ENCODE results near the gene ETF1. TPM values are rescaled to one million over a fixed set of nuclear protein-coding genes. Genes with fewer than 3 reads are reported as not detected.

Gene ETF1
- polyA plus RNA-seq = 100 to 1,000 TPM in 1 of 3 donors, 10 to 100 TPM in 2; 25.5 to 108 (median 96.0) TPM

GRCh38 chr5:138542956-138543729 is at the start of gene ETF1:
Gene ETF1 (minus strand): TSS chr5:138543236. CDS start chr5:138542918, 318 bp downstream.
- 0 to 1% (median 0%) methylated on average over 63 to 70 of the region's 70 CpGs for WGBS, 3 donors
- peak within 1 kb of the TSS; percentile 98 for H3K27ac ChIP-seq (ENCODE audit: low read depth, low read length)

GRCh38 chr5:138588013-138588788 is 45.2 kb upstream of the ETF1 start:
- 88 to 97% (median 93%) methylated on average over 2 of the region's 2 CpGs for whole genome bisulfite sequencing, 3 donors
- no peak overlapping the region for H3K27ac ChIP-seq (ENCODE audit: low read depth, low read length)

GRCh38 chr5:138585157-138585556 is 42.1 kb upstream of the ETF1 start:
- H3K27ac ChIP-seq (ENCODE audit: low read depth, low read length) = no peak overlapping the region

GRCh38 chr5:138583984-138584637 is 41.1 kb upstream of the ETF1 start:
- WGBS, 3 donors = 74 to 82% (median 81%) methylated on average over 8 of the region's 8 CpGs
- H3K27ac ChIP-seq (ENCODE audit: low read depth, low read length) = no peak overlapping the region

- no peak overlapping the region for H3K27ac ChIP-seq (ENCODE audit: low read depth, low read length)
- WGBS, 3 donors = 80 to 86% (median 84%) methylated on average over 3 of the region's 3 CpGs
Observed at GRCh38 chr5:138582959-138583358, 39.9 kb upstream of the ETF1 start.

GRCh38 chr5:138580777-138581176 is 37.7 kb upstream of the ETF1 start:
- no peak overlapping the region for H3K27ac ChIP-seq (ENCODE audit: low read depth, low read length)

- no peak overlapping the region for H3K27ac ChIP-seq (ENCODE audit: low read depth, low read length)
- 89 to 95% (median 93%) methylated on average over 2 of the region's 2 CpGs for WGBS, 3 donors
Observed at GRCh38 chr5:138580001-138580400, 37.0 kb upstream of the ETF1 start.

- no peak overlapping the region for H3K27ac ChIP-seq (ENCODE audit: low read depth, low read length)
- WGBS, 3 donors = 41 to 44% (median 44%) methylated on average over 2 of the region's 2 CpGs
Observed at GRCh38 chr5:138579517-138579863, 36.5 kb upstream of the ETF1 start.

GRCh38 chr5:138577452-138577851 is 34.4 kb upstream of the ETF1 start:
- WGBS, 3 donors = 94 to 97% (median 96%) methylated on average over 15 to 17 of the region's 17 CpGs
- no peak overlapping the region for H3K27ac ChIP-seq (ENCODE audit: low read depth, low read length)

- 0% methylated on average over 64 to 73 of the region's 73 CpGs for WGBS, 3 donors
- peak within 1 kb of the TSS; percentile 98 for H3K27ac ChIP-seq (ENCODE audit: low read depth, low read length)
Observed at GRCh38 chr5:138575194-138576015, 32.4 kb upstream of the ETF1 start, which contains the start of gene HSPA9. Gene HSPA9 (minus strand): TSS chr5:138575401. CDS start chr5:138575318, 83 bp downstream.

GRCh38 chr5:138574744-138575193 is 31.7 kb upstream of the ETF1 start:
- 0 to 1% (median 1%) methylated on average over 18 of the region's 18 CpGs for WGBS, 3 donors
- peak overlapping the region; percentile 98 for H3K27ac ChIP-seq (ENCODE audit: low read depth, low read length)

GRCh38 chr5:138573949-138574670 is 31.1 kb upstream of the ETF1 start:
- no peak overlapping the region for H3K27ac ChIP-seq (ENCODE audit: low read depth, low read length)
- WGBS, 3 donors = 27 to 45% (median 43%) methylated on average over 9 of the region's 9 CpGs

- WGBS, 3 donors = 82 to 85% (median 82%) methylated on average over 8 of the region's 8 CpGs
- H3K27ac ChIP-seq (ENCODE audit: low read depth, low read length) = no peak overlapping the region
Observed at GRCh38 chr5:138573223-138573622, 30.2 kb upstream of the ETF1 start.

- 95 to 98% (median 97%) methylated on average over 9 of the region's 9 CpGs for WGBS, 3 donors
Observed at GRCh38 chr5:138570871-138571270, 27.8 kb upstream of the ETF1 start.

GRCh38 chr5:138569782-138570181 is 26.7 kb upstream of the ETF1 start:
- H3K27ac ChIP-seq (ENCODE audit: low read depth, low read length) = no peak overlapping the region
- 92 to 94% (median 93%) methylated on average over 7 of the region's 7 CpGs for WGBS, 3 donors

More at GRCh38 chr5:138570871-138571270, 27.8 kb upstream of the ETF1 start:
- no peak overlapping the region for H3K27ac ChIP-seq (ENCODE audit: low read depth, low read length)

GRCh38 chr5:138568061-138568824 is 25.2 kb upstream of the ETF1 start:
- no peak overlapping the region for H3K27ac ChIP-seq (ENCODE audit: low read depth, low read length)

GRCh38 chr5:138566792-138567191 is 23.8 kb upstream of the ETF1 start:
- no peak overlapping the region for H3K27ac ChIP-seq (ENCODE audit: low read depth, low read length)
- 64 to 71% (median 70%) methylated on average over 3 of the region's 3 CpGs for WGBS, 3 donors

More at GRCh38 chr5:138568061-138568824, 25.2 kb upstream of the ETF1 start:
- 81 to 89% (median 85%) methylated on average over 16 of the region's 16 CpGs for WGBS, 3 donors
